ENCODE data around the gene ATXN7L3. TPM values are rescaled to one million over a fixed set of nuclear protein-coding genes. Genes with fewer than 3 reads are reported as not detected.

ATXN7L3 gene
- total and polyA plus RNA-seq, 7 experiments from 2014 or later: 10.5 to 130 (median 107) TPM

DNA sequence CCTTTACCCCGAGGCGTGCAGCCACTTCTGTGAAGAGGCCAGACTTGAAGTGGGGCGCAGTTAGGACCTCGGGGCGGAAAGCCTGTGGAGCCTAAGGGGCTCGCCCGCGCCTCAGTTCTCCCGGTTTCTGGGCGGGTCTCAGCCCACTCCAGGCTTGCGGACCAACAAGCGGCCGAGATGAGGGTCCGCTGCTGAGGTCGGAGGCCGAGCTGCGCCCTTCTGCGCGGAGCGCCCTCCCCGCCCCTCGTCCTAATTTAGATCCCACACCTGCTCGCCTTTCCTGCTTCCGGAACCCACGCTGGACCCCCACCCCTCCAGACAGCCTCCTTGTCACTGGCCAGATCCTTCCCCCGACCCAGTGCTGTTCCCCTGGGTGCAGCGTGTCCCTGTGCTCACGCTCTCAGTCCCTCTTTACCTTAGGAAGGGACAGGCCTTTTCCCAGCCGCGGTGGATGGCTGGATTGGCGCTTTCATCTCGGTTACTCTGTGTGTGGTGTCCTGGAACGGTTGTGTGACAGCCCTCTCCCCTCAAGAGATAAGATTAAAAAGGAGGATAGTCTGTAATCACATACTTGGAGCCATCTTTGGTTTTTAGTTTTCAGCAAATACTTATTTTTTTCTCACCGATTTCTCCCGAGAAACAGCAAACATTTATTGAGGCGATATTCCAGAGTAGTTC lies 933 bp upstream of the ATXN7L3 start:
- intact Hi-C loops (cut with micrococcal nuclease): loop anchor here (1.0 to 5.0 kb wide), 10 partner anchors 10 to 850 kb away; partner anchors contain the start of genes DCAKD (in 1 of the 2), GPATCH8 (in 1 of the 2), GRN (in 1 of the 2) and HDAC5 (in 1 of the 2)
- Histone ChIP-seq H3K4me3 (ENCODE audit: low read length) (peak overlapping the region; percentile 68), H3K9me3 (ENCODE audit: control insufficient read depth in 2 of 3, low read length in 3 of 3) (no peaks in the 10 kb centered on the region), H3K27ac (ENCODE audit: low read depth, low read length) (peak overlapping the region; percentile 93), H3K4me1 (ENCODE audit: control insufficient read depth in 2 of 2, insufficient read depth in 2 of 2, low read length in 2 of 2) (peaks cover 27 to 34% of the 10 kb centered on the region in 2 donors), H3K36me3 (ENCODE audit: control insufficient read depth in 2 of 3, insufficient read depth in 3 of 3, low read length in 3 of 3) (peaks cover 0 to 19% (median 3%) of the 10 kb centered on the region in 3 experiments), H3K27me3 (ENCODE audit: control insufficient read depth in 2 of 2, insufficient read depth in 2 of 2, low read length in 2 of 2) (no peaks in the 10 kb centered on the region)
- no peak for DNase-seq
- no peak for ATAC-seq
- Mint-ChIP-seq H3K27ac (peak overlapping the region; percentile 60 to 97 (median 94)), H3K36me3 (peaks cover 0 to 17% (median 8%) of the 10 kb centered on the region in 5 donors), H3K4me3 (peak overlapping the region; percentile 90 to 97 (median 91)), H3K4me1 (peaks cover 39 to 61% (median 53%) of the 10 kb centered on the region in 7 donors), H3K27me3 (no peaks in the 10 kb centered on the region), H3K9me3 (peaks cover 0 to 3% (median 0%) of the 10 kb centered on the region in 11 donors)
- ChIA-PET POLR2A (interaction anchor here (2.8 to 12.1 kb wide), 3 partner anchors 14 to 126 kb away, joined by 11 to 319 read pairs (median 128); partner anchors contain the start of genes TMUB2 and UBTF), CTCF (interaction anchor here (0.8 to 2.9 kb wide), 4 partner anchors 10 to 130 kb away, joined by 3 to 14 read pairs (median 5); no protein-coding TSS in a partner anchor)

GRCh38 chr17:44198721-44199552 lies 747 bp downstream of the ATXN7L3 start:
- Mint-ChIP-seq H3K9me3 (peaks cover 0 to 3% (median 0%) of the 10 kb centered on the region in 11 donors), H3K27me3 (no peaks in the 10 kb centered on the region), H3K4me1 (peaks cover 32 to 54% (median 45%) of the 10 kb centered on the region in 7 donors), H3K4me3 (peak overlapping the region; percentile 86 to 95 (median 92)), H3K27ac (peak overlapping the region; percentile 84 to 96 (median 93)), H3K36me3 (peaks cover 0 to 23% (median 8%) of the 10 kb centered on the region in 5 donors)
- intact Hi-C loops (cut with micrococcal nuclease): loop anchor here in 1 of 2 donors (1.0 to 5.0 kb wide), 2 partner anchors 13 to 1027 kb away; partner anchors contain the start of genes NBR1 and TMUB2
- peaks cover 0 to 36% (median 12%) of the 10 kb centered on the region in 3 experiments for H3K36me3 ChIP-seq (ENCODE audit: control insufficient read depth in 2 of 3, insufficient read depth in 3 of 3, low read length in 3 of 3)
- POLR2A ChIA-PET: interaction anchor here (0.6 to 12.1 kb wide), 13 partner anchors 13 to 1200 kb away, joined by 3 to 319 read pairs (median 4); partner anchors contain the start of genes HDAC5, HEXIM2, SLC25A39 and TMUB2
- CTCF ChIA-PET: interaction anchor here (0.6 to 2.7 kb wide), 5 partner anchors 10 to 273 kb away, joined by 3 to 13 read pairs (median 8); no protein-coding TSS in a partner anchor
- H3K27ac ChIP-seq (ENCODE audit: low read depth, low read length): peak overlapping the region; percentile 83
- ATAC-seq (peak; percentile 25), DNase-seq (peak; percentile 49 to 75 (median 62))
- peak overlapping the region; percentile 65 for H3K4me3 ChIP-seq (ENCODE audit: low read length)
- peaks cover 25 to 33% of the 10 kb centered on the region in 2 donors for H3K4me1 ChIP-seq (ENCODE audit: control insufficient read depth in 2 of 2, insufficient read depth in 2 of 2, low read length in 2 of 2)
- no peaks in the 10 kb centered on the region for H3K9me3 ChIP-seq (ENCODE audit: control insufficient read depth in 2 of 3, low read length in 3 of 3)
- no peaks in the 10 kb centered on the region for H3K27me3 ChIP-seq (ENCODE audit: control insufficient read depth in 2 of 2, insufficient read depth in 2 of 2, low read length in 2 of 2)

DNA sequence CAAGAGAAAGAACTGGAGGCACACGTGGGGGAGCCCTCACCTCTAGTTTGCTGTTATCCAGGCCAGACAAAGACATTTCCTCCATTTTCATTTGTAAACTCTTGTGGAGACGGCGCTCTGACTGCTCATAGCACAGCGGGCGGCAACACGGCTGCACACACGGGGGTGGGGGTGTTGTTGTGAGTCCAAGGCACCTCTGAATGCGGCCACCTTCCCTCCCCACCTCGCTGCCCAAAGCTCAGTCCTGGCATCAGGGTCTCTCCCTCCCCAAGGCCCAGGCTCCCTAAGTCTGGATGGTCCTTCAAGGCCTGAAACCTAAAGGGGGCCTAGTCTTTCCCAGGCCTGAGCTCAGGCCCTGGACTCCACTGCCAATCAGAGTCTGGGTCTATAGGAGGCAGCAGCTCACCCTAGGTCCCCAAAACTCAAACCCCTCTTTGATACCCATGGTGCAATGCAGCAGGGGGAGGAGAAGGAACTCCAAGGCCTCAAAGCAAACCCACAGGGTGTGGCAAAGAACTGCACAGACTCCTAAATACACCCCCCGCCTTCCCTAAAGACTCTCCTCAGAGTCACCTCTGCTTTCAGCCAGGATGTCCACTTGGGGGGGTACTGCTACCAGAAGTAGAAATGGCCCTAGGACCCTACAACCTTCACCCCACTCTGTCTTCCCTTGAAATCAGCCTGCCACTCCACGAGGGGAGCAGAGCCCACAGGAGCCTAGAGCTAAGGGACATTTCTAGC lies 1.5 kb downstream of the ATXN7L3 start:
- Histone ChIP-seq H3K4me3 (ENCODE audit: low read length) (peak overlapping the region; percentile 65), H3K9me3 (ENCODE audit: control insufficient read depth in 2 of 3, low read length in 3 of 3) (no peaks in the 10 kb centered on the region), H3K27ac (ENCODE audit: low read depth, low read length) (peak overlapping the region; percentile 83), H3K36me3 (ENCODE audit: control insufficient read depth in 2 of 3, insufficient read depth in 3 of 3, low read length in 3 of 3) (peaks cover 0 to 44% (median 16%) of the 10 kb centered on the region in 3 experiments), H3K4me1 (ENCODE audit: control insufficient read depth in 2 of 2, insufficient read depth in 2 of 2, low read length in 2 of 2) (peaks cover 18 to 26% of the 10 kb centered on the region in 2 donors), H3K27me3 (ENCODE audit: control insufficient read depth in 2 of 2, insufficient read depth in 2 of 2, low read length in 2 of 2) (no peaks in the 10 kb centered on the region)
- no peaks in the 10 kb centered on the region for H3K9me3 Mint-ChIP-seq
- CTCF ChIA-PET: interaction anchor here (0.6 to 2.7 kb wide), 6 partner anchors 9 to 272 kb away, joined by 3 to 13 read pairs (median 6); no protein-coding TSS in a partner anchor
- H3K4me3 Mint-ChIP-seq: peak overlapping the region; percentile 86 to 95 (median 92)
- no peaks in the 10 kb centered on the region for H3K27me3 Mint-ChIP-seq
- peak in 7 of 9 donors; percentile 47 to 76 (median 71) for DNase-seq
- H3K36me3 Mint-ChIP-seq: peaks cover 0 to 23% (median 8%) of the 10 kb centered on the region in 5 donors
- POLR2A ChIA-PET: interaction anchor here (0.7 to 12.1 kb wide), 12 partner anchors 8 to 1199 kb away, joined by 3 to 319 read pairs (median 4); partner anchors contain the start of genes HDAC5, SLC25A39, TMUB2 and UBTF
- intact Hi-C loops (cut with micrococcal nuclease): loop anchor here in 1 of 2 donors (1.0 to 5.0 kb wide), 2 partner anchors 12 to 1026 kb away; partner anchors contain the start of genes NBR1 and TMUB2
- ATAC-seq: peak; percentile 8
- peaks cover 25 to 46% (median 37%) of the 10 kb centered on the region in 7 donors for H3K4me1 Mint-ChIP-seq
- H3K27ac Mint-ChIP-seq: peak overlapping the region; percentile 84 to 96 (median 93)

DNA sequence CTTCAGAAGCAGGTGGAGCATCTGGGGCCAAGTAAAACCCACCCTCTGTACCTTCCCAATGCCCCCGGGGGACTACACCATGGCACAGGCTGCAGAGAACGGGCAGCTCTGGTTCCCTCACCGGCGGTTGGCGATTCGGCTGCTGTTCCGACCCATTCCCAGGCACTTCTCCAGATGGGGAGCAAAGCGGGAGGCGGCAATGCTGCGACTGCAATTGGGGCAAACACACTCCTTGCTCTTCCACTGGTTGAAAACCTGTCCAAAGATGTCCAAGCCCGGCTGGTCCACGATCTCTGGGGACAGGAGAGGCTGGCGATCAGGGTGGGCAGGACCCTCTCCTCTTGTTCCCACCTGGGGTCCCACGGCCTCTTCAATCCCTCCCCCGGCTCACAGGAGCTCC lies 2.6 kb downstream of the ATXN7L3 start:
- Mint-ChIP-seq H3K9me3 (no peaks in the 10 kb centered on the region), H3K36me3 (peaks cover 0 to 23% (median 8%) of the 10 kb centered on the region in 5 donors), H3K27ac (peak overlapping the region in 8 of 9 donors; percentile 84 to 96 (median 94)), H3K27me3 (no peaks in the 10 kb centered on the region), H3K4me1 (peaks cover 22 to 37% (median 31%) of the 10 kb centered on the region in 7 donors), H3K4me3 (peak overlapping the region in 5 of 10 donors; percentile 28 to 95 (median 94))
- H3K4me1 ChIP-seq (ENCODE audit: control insufficient read depth in 2 of 2, insufficient read depth in 2 of 2, low read length in 2 of 2): peaks cover 18 to 22% of the 10 kb centered on the region in 2 donors
- ATAC-seq (no peak), DNase-seq (no peak)
- H3K4me3 ChIP-seq (ENCODE audit: low read length): no peak overlapping the region
- peaks cover 0 to 49% (median 18%) of the 10 kb centered on the region in 3 experiments for H3K36me3 ChIP-seq (ENCODE audit: control insufficient read depth in 2 of 3, insufficient read depth in 3 of 3, low read length in 3 of 3)
- CTCF ChIA-PET: interaction anchor here (1.4 to 2.7 kb wide), 2 partner anchors 13 to 21 kb away, joined by 4 to 13 read pairs; no protein-coding TSS in a partner anchor
- no peaks in the 10 kb centered on the region for H3K27me3 ChIP-seq (ENCODE audit: control insufficient read depth in 2 of 2, insufficient read depth in 2 of 2, low read length in 2 of 2)
- POLR2A ChIA-PET: interaction anchor here (1.0 to 12.1 kb wide), 5 partner anchors 9 to 127 kb away, joined by 4 to 319 read pairs (median 10); partner anchors contain the start of genes HDAC5, SLC25A39, TMUB2 and UBTF
- H3K27ac ChIP-seq (ENCODE audit: low read depth, low read length): peak overlapping the region; percentile 83
- intact Hi-C loops (cut with micrococcal nuclease): loop anchor here in 1 of 2 donors (5.0 kb wide), 1 partner anchor 1025 kb away; the partner anchor contains the start of gene NBR1
- no peaks in the 10 kb centered on the region for H3K9me3 ChIP-seq (ENCODE audit: control insufficient read depth in 2 of 3, low read length in 3 of 3)

- Mint-ChIP-seq H3K27me3 (no peaks in the 10 kb centered on the region), H3K4me3 (no peak overlapping the region), H3K9me3 (no peaks in the 10 kb centered on the region), H3K36me3 (peaks cover 0 to 30% (median 8%) of the 10 kb centered on the region in 5 donors), H3K27ac (peak overlapping the region in 2 of 9 donors; percentile 26 to 63), H3K4me1 (peaks cover 22 to 33% (median 26%) of the 10 kb centered on the region in 7 donors)
- H3K4me3 ChIP-seq (ENCODE audit: low read length): no peak overlapping the region
- CTCF ChIA-PET: no interaction called here
- peaks cover 0 to 74% (median 18%) of the 10 kb centered on the region in 3 experiments for H3K36me3 ChIP-seq (ENCODE audit: control insufficient read depth in 2 of 3, insufficient read depth in 3 of 3, low read length in 3 of 3)
- no peak for ATAC-seq
- POLR2A ChIA-PET: interaction anchor here (12.1 kb wide), 1 partner anchor 22 kb away, joined by 319 read pairs; the partner anchor contains the start of gene UBTF
- H3K9me3 ChIP-seq (ENCODE audit: control insufficient read depth in 2 of 3, low read length in 3 of 3): no peaks in the 10 kb centered on the region
- peak in 1 of 9 donors; percentile 20 for DNase-seq
- H3K4me1 ChIP-seq (ENCODE audit: control insufficient read depth in 2 of 2, insufficient read depth in 2 of 2, low read length in 2 of 2): peaks cover 12 to 18% of the 10 kb centered on the region in 2 donors
- no peaks in the 10 kb centered on the region for H3K27me3 ChIP-seq (ENCODE audit: control insufficient read depth in 2 of 2, insufficient read depth in 2 of 2, low read length in 2 of 2)
- H3K27ac ChIP-seq (ENCODE audit: low read depth, low read length): no peak overlapping the region
- intact Hi-C loops (cut with micrococcal nuclease): no loop called here
These were observed 6.2 kb downstream of the ATXN7L3 start for GRCh38 chr17:44193326-44194084.
